ENCODE results near the gene GPR146.

The GPR146 gene

DNA sequence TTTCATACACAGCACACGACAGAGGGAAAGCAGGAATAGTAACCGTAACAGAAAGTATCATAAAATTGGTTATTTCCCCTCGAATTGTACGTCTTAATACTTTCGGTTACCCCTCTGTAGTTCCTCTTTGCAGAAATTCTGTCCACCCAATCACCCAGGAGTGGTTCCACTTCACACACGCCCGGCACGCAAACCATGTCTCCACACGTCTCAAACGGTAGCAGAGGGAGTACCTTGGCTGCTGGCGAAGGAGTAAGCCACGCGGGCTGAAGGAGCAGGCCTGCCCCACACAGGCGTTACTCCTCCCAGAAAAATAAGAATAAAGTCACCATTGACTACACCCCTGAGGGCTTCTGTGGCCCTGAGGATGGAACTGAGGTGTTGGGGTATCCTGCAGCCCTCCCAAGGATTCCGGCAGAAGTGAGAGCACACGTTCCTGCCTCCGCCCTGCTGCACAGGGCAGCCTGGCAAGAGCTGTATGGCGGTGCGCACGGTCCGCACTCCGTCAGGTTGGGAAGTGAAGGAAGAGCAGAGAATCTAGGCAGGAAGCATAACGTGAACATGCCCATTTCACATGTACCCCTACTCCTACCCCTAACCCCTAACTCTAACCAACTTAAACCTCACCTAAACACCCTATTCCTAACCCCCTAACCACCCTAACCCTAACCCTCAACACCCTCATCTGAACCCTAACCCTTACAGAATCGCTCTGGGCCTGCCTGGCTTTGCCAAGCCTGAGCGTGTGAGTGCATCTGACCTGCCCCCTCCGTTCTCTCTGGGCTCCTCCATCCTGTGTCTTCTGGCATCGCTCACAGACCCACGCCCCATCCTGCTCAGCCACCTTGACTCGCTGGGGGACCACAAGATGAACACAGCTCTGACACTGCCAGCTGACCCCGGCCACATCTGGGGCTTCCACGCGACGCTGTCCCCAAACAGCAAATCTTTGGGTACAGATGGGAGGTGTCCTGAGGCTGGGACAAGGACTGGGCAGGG lies 18.2 kb downstream of the GPR146 start:
- peak; percentile 92 for DNase-seq (ENCODE audit: low spot score)
- TF ChIP-seq, protein P1, sequence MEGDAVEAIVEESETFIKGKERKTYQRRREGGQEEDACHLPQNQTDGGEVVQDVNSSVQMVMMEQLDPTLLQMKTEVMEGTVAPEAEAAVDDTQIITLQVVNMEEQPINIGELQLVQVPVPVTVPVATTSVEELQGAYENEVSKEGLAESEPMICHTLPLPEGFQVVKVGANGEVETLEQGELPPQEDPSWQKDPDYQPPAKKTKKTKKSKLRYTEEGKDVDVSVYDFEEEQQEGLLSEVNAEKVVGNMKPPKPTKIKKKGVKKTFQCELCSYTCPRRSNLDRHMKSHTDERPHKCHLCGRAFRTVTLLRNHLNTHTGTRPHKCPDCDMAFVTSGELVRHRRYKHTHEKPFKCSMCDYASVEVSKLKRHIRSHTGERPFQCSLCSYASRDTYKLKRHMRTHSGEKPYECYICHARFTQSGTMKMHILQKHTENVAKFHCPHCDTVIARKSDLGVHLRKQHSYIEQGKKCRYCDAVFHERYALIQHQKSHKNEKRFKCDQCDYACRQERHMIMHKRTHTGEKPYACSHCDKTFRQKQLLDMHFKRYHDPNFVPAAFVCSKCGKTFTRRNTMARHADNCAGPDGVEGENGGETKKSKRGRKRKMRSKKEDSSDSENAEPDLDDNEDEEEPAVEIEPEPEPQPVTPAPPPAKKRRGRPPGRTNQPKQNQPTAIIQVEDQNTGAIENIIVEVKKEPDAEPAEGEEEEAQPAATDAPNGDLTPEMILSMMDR (IDR thresholded peaks at IDR 0.05; ENCODE audit: extremely low read depth, insufficient read depth, missing control alignments): no peak
- in situ Hi-C loops (cut with MboI; ENCODE audit: low pct_unique_long_range_greater_than_20kb, low sequenced_read_pairs, unreplicated experiment): loop anchor here (10.0 kb wide), 1 partner anchor 68 kb away; no protein-coding TSS in a partner anchor

DNA sequence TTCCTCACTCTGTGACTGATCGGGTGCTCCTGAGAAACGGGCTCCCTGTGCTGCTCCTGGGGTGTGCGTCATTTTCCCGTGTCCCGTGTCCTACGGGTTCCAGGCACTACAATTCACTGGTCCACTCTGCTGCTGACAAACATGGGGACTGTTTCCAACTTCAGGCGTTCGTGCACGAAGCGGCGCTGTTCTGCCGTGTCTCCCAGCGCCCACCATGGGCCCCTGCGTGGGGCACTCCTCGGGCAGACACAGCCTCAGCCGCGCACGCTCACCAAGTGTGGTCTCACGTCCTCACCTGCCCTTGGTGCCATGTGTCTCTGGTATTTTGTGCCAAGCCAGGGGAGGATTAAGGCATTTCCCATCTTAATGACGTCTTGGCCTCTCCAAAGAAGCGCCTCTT lies 19.0 kb downstream of the GPR146 start:
- DNase-seq (ENCODE audit: low spot score): no peak
- TF ChIP-seq, protein P1 (IDR thresholded peaks at IDR 0.05; ENCODE audit: extremely low read depth, insufficient read depth, missing control alignments): no peak
- in situ Hi-C loops (cut with MboI; ENCODE audit: low pct_unique_long_range_greater_than_20kb, low sequenced_read_pairs, unreplicated experiment): loop anchor here (10.0 kb wide), 1 partner anchor 69 kb away; no protein-coding TSS in a partner anchor

DNA sequence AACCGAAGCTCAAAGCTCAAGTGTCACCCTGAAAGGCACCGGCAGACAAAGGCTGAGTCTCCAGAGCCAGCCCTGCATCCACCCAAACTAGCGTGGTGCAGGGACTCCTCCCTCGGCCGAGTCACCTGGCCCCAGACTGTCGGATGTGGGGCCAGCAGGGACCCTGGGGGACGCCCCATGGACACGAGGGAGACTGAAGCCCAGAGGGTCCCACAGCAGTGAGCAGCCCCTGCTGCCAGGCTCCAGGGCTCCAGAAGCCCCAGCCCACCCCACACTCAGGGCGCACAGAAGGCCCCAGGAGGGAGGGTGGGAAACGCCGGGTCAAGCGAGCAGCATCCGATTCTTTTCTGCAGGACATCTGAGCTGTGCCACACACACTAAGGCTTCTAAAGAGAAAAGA lies 20.2 kb downstream of the GPR146 start:
- no peak for DNase-seq (ENCODE audit: low spot score)
- TF ChIP-seq, protein P1 (IDR thresholded peaks at IDR 0.05; ENCODE audit: extremely low read depth, insufficient read depth, missing control alignments): no peak
- in situ Hi-C loops (cut with MboI; ENCODE audit: low pct_unique_long_range_greater_than_20kb, low sequenced_read_pairs, unreplicated experiment): loop anchor here (10.0 kb wide), 1 partner anchor 70 kb away; no protein-coding TSS in a partner anchor

DNA sequence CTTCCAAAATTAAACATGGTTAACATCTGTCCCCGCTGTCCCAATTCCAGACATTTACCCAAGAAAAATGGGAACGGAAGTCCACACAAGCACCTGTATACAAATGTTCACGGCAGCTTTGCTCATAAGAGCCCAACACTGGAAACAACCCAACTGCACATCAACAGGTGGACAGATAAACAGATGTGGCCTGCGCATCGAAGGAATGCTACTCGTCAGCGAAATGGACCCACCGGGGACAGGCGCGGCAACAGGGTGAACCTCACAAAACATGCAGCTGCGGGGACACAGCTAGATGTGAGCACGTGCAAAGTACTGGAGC lies 20.9 kb downstream of the GPR146 start:
- DNase-seq (ENCODE audit: low spot score): no peak
- in situ Hi-C loops (cut with MboI; ENCODE audit: low pct_unique_long_range_greater_than_20kb, low sequenced_read_pairs, unreplicated experiment): loop anchor here (10.0 kb wide), 1 partner anchor 70 kb away; no protein-coding TSS in a partner anchor
- TF ChIP-seq, protein P1 (IDR thresholded peaks at IDR 0.05; ENCODE audit: extremely low read depth, insufficient read depth, missing control alignments): no peak

DNA sequence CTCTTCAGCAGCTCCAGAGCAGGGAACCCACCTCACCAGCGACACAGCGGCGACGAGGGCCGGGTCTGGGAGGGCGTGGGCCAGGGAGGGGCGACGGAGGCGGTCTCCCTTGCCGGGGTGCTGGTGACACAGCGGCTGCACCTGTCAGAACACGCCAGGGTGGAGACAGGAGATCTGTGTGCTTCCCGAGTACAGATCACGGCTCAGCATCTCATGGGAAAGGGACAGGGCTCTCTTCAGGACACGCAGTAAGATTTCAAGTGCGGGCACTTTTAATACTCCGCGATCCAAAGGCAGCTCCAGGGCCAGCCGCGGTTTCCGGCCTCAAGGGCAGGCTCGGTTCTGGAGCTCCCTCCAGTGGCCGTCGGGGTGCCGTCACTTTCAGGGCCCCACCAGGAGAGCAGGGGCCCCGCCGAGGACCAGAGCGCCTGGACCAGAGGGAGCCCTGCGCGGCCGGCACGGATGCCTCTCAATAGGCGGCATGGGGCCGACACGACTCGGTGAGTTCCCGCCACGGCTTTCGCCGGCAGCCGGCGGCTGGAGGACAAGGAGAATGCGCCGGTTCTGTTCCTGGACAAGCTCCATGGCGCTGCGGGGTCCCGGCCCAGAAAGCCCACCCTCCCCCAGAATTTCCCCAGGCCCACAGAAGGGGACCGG lies 21.4 kb downstream of the GPR146 start:
- TF ChIP-seq, protein P1 (IDR thresholded peaks at IDR 0.05; ENCODE audit: extremely low read depth, insufficient read depth, missing control alignments): peak; percentile 95
- peak; percentile 96 for DNase-seq (ENCODE audit: low spot score)
- in situ Hi-C loops (cut with MboI; ENCODE audit: low pct_unique_long_range_greater_than_20kb, low sequenced_read_pairs, unreplicated experiment): loop anchor here (10.0 kb wide), 1 partner anchor 71 kb away; no protein-coding TSS in a partner anchor

DNA sequence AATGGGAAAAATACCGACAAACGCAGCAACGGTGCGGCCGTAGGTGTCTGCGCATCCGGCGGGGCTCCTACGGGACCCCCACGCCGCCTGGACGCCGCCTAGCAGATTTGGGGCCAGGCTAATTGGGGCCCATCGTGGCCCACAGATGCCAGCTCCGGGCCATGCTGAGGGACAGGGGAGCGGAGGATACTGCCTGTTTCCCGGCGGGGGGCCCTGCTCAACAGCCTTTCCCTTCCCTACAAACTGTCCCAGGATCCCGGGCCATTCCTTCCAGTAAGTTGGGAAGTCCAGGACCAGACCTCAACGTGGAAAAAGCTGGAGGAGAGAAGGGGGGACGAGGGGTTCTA lies 21.9 kb downstream of the GPR146 start:
- TF ChIP-seq, protein P1 (IDR thresholded peaks at IDR 0.05; ENCODE audit: extremely low read depth, insufficient read depth, missing control alignments): no peak
- in situ Hi-C loops (cut with MboI; ENCODE audit: low pct_unique_long_range_greater_than_20kb, low sequenced_read_pairs, unreplicated experiment): loop anchor here (10.0 kb wide), 1 partner anchor 71 kb away; no protein-coding TSS in a partner anchor
- no peak for DNase-seq (ENCODE audit: low spot score)

Measured in GM13977 (cell line).